NCI-H187 (cell line): ENCODE results near the gene CCDC197.

Source experiments
- DNase-seq, 2 experiments: peaks; one replicate each; lab custom pipeline; 2025; lab: John Stamatoyannopoulos, UW

CCDC197 gene

GRCh38 chr14:94043111-94043755 lies 46.1 kb downstream of the CCDC197 start:
- DNase-seq: no peak

- DNase-seq: no peak
These were observed 46.8 kb downstream of the CCDC197 start for GRCh38 chr14:94043756-94044475.

- DNase-seq: no peak
These were observed 47.5 kb downstream of the CCDC197 start for GRCh38 chr14:94044476-94045091.

- DNase-seq: no peak
These were observed 48.0 kb downstream of the CCDC197 start for GRCh38 chr14:94045101-94045500.

- DNase-seq: no peak
These were observed 48.7 kb downstream of the CCDC197 start for GRCh38 chr14:94045563-94046345.

- DNase-seq: no peak
These were observed 49.7 kb downstream of the CCDC197 start for GRCh38 chr14:94046696-94047250.

- DNase-seq: no peak
These were observed 50.5 kb downstream of the CCDC197 start for GRCh38 chr14:94047581-94047980.

- DNase-seq: no peak
These were observed 51.9 kb downstream of the CCDC197 start for GRCh38 chr14:94048691-94049624.

GRCh38 chr14:94049625-94050023 lies 52.5 kb downstream of the CCDC197 start:
- DNase-seq: no peak

GRCh38 chr14:94050231-94050880 lies 53.3 kb downstream of the CCDC197 start:
- no peak for DNase-seq

GRCh38 chr14:94051115-94051514 lies 54.0 kb downstream of the CCDC197 start:
- DNase-seq: no peak

- no peak for DNase-seq
These were observed 54.7 kb downstream of the CCDC197 start for GRCh38 chr14:94051779-94052178.

GRCh38 chr14:94052199-94052598 lies 55.1 kb downstream of the CCDC197 start:
- DNase-seq: no peak

- no peak for DNase-seq
These were observed 55.6 kb downstream of the CCDC197 start for GRCh38 chr14:94052662-94053061.

GRCh38 chr14:94054401-94054800 lies 57.3 kb downstream of the CCDC197 start:
- no peak for DNase-seq

- DNase-seq: no peak
These were observed 57.8 kb downstream of the CCDC197 start for GRCh38 chr14:94054936-94055335.

GRCh38 chr14:94056579-94057308 lies 59.6 kb downstream of the CCDC197 start:
- DNase-seq: no peak

- no peak for DNase-seq
These were observed 61.1 kb downstream of the CCDC197 start for GRCh38 chr14:94058128-94058673.
